Dendritic cell treated with granulocyte-macrophage colony-stimulating factor and Interleukin-4, amounts not matched to agents 40 ng/mL and 50 ng/mL, for 4 days (primary cell): ENCODE measurements around the gene RHCG.

Experiments
- H3K27ac Mint-ChIP-seq: one replicate; pipeline ENCODE4 v1.8.0; 2022; ENCODE audit warnings: mild to moderate bottlenecking, mixed read lengths
- H3K27me3 Mint-ChIP-seq: one replicate; pipeline ENCODE4 v1.8.0; 2022; ENCODE audit warnings: mild to moderate bottlenecking, mixed read lengths
- H3K36me3 Mint-ChIP-seq: one replicate; pipeline ENCODE4 v1.8.0; 2022; ENCODE audit warnings: low read depth, mixed read lengths
- H3K4me1 Mint-ChIP-seq: one replicate; pipeline ENCODE4 v1.8.0; 2022; ENCODE audit warnings: low read depth, mixed read lengths
- H3K4me3 Mint-ChIP-seq: one replicate; pipeline ENCODE4 v1.8.0; 2022; ENCODE audit warnings: mild to moderate bottlenecking, moderate library complexity, mixed read lengths
- H3K9me3 Mint-ChIP-seq: one replicate; pipeline ENCODE4 v1.8.0; 2022; ENCODE audit warnings: mixed read lengths
- intact Hi-C: fragments of 100-400 bp; cut with micrococcal nuclease; formaldehyde crosslinking; loops from one replicate; pipeline ENCODE4 v1.15.0; 2022

The RHCG gene

DNA sequence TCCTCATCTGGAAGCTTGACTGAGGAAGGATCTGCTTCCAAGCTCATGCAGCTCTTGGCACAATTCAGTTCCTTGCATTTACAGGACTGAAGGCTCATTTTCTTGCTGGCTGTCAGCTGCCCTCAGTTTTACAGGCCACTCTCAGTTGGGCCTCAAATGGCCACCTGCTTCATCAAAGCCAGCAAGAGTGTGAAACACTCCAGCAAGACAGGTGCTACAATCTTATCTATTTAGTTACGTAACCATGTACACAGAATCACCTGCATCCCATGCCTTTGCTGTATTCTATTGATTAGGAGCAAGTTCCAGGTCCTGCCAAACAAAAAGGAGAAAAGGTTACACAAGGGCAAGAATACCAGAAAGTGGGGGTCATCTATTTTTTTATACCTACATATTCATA, 40.8 kb downstream of the RHCG start:
- Mint-ChIP-seq H3K4me1 (no peaks in the 10 kb centered on the region), H3K4me3 (no peak overlapping the region), H3K27ac (no peak overlapping the region), H3K27me3 (peaks cover 40% of the 10 kb centered on the region), H3K9me3 (peaks cover 13% of the 10 kb centered on the region), H3K36me3 (no peaks in the 10 kb centered on the region)
- intact Hi-C loops = no loop called here

DNA sequence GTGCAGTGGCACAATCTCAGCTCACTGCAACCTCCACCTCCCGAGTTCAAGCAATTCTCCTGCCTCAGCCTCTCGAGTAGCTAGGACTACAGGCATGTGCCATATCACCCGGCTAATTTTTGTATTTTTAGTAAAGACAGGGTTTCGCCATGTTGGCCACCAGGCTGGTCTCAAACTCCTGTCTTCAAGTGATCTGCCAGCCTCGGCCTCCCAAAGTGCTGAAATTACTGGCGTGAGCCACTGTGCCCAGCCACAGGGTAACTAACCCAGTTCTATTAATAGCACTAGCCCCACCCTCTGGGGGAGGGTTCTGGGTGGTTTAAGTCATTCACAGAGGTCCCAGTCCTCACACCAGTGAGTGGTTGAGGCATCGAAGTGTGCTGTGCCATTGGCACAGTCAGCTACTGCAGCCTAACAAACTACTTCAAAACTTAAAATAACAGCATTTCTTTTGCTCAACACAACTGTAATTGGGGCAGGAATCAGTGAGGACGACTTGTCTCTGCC, 44.0 kb downstream of the RHCG start:
- Mint-ChIP-seq H3K36me3 (no peaks in the 10 kb centered on the region), H3K9me3 (peaks cover 13% of the 10 kb centered on the region), H3K4me1 (no peaks in the 10 kb centered on the region), H3K4me3 (no peak overlapping the region), H3K27ac (no peak overlapping the region), H3K27me3 (peaks cover 54% of the 10 kb centered on the region)
- intact Hi-C loops = no loop called here

DNA sequence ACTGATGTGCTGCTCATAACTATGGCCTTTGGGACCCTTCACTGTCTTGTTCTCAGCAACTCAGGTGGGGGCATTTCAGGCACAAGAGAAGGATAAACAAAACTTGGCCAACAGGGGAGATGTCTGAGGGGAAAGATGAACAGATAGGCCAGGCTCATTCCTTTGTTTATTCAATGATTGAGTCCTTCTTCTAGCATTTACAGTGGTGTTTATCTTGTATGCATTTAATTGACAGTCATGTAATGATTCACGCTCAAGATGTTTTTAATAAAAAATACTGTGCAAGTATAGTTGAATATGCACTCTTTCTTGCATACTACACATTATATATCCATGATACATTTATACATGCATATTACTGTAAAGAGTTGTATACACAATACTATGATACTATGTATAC, 44.5 kb downstream of the RHCG start:
- intact Hi-C loops = no loop called here
- no peaks in the 10 kb centered on the region for H3K36me3 Mint-ChIP-seq
- H3K9me3 Mint-ChIP-seq = peaks cover 8% of the 10 kb centered on the region
- no peak overlapping the region for H3K27ac Mint-ChIP-seq
- H3K4me1 Mint-ChIP-seq = no peaks in the 10 kb centered on the region
- peaks cover 57% of the 10 kb centered on the region for H3K27me3 Mint-ChIP-seq
- no peak overlapping the region for H3K4me3 Mint-ChIP-seq

DNA sequence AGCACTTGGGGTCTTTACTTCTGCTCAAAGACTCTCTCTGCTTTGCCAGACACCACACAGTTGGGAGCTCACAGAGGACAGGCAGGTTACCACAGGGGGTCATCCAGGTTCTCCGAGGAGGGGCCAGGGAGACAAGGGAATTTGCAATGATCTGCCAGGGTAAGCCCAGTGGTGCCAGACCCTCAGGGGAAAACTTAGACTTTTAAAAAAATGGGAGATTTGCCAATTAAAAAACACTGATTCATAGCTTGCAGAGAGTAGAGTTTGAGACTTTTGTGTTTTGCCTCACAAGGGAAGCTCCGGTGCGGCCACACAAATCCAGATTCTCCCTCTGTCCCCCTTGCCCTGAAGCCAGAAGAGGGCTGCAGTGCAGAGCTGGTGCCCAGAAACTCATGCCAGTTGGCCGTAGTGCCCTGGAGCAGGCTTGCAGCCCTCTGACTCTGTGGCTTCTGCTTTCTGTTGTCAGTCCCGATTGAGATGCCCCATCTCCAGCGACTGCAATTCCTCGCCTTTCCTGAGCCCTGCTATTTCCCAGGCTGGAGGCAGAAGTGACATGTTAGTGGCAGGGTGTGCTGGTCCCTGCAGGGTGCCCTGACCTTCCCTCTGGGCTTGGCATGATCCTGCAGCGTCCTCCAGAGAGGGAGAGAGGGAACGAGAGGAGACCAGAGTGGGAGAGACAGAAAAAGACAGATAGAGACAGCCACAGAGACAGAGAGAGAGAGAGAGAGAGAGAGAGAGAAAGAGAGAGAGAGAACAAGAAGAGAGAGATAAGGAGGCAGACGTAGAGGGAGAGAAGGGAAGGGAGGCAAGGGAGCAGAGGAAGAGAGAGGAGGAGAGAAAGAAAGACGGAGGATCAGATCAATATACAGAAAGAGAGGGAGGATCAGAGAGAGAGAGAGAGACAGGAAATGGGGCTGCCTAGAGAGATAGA, 46.0 kb downstream of the RHCG start:
- Mint-ChIP-seq H3K27me3 (peaks cover 60% of the 10 kb centered on the region), H3K9me3 (no peaks in the 10 kb centered on the region), H3K36me3 (no peaks in the 10 kb centered on the region), H3K4me1 (no peaks in the 10 kb centered on the region), H3K4me3 (no peak overlapping the region), H3K27ac (no peak overlapping the region)
- intact Hi-C loops = no loop called here

DNA sequence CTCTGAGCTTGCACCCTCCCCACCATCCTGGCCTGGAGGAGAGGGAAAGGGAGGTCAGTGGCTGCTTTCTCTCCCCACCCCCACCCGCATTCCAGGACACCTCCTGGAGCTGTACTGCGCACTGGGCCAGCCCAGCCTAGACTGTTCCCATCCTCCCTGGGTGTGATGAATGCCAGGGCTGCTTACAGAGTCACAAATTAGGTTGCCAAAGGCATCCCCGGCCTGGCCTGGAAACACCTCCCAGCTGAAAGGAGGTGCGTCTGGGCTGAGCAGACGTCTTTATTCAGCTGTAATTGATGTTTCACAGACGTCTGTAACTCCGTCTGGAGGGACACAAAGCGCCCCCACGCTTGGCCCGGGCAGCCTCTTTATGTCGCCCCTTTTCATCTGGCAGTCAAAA, 47.6 kb downstream of the RHCG start:
- Mint-ChIP-seq H3K27me3 (peaks cover 63% of the 10 kb centered on the region), H3K27ac (no peak overlapping the region), H3K9me3 (no peaks in the 10 kb centered on the region), H3K4me3 (no peak overlapping the region), H3K36me3 (no peaks in the 10 kb centered on the region), H3K4me1 (no peaks in the 10 kb centered on the region)
- intact Hi-C loops = no loop called here

DNA sequence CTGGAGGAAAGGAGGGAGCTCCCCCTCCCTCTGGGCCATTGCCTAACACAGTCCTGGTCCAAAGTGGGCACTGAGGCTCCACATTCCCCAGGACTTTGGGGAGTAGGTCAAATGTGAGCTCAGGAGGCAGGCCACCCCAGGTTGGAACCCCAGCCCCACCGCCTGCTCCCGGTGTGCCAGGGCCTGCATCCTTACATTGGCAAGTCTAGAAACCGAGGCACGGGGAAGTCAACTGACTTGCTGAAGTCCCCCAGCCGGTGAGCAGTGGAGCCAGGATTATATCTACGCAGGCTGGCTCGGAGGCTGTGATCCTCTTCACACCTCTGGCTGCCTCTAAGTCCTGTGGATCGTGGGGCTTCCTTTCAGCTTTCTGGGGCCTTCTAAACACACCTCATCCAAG, 48.7 kb downstream of the RHCG start:
- H3K27ac Mint-ChIP-seq = no peak overlapping the region
- no peaks in the 10 kb centered on the region for H3K9me3 Mint-ChIP-seq
- no peak overlapping the region for H3K4me3 Mint-ChIP-seq
- intact Hi-C loops = no loop called here
- peaks cover 55% of the 10 kb centered on the region for H3K27me3 Mint-ChIP-seq
- no peaks in the 10 kb centered on the region for H3K36me3 Mint-ChIP-seq
- H3K4me1 Mint-ChIP-seq = no peaks in the 10 kb centered on the region

DNA sequence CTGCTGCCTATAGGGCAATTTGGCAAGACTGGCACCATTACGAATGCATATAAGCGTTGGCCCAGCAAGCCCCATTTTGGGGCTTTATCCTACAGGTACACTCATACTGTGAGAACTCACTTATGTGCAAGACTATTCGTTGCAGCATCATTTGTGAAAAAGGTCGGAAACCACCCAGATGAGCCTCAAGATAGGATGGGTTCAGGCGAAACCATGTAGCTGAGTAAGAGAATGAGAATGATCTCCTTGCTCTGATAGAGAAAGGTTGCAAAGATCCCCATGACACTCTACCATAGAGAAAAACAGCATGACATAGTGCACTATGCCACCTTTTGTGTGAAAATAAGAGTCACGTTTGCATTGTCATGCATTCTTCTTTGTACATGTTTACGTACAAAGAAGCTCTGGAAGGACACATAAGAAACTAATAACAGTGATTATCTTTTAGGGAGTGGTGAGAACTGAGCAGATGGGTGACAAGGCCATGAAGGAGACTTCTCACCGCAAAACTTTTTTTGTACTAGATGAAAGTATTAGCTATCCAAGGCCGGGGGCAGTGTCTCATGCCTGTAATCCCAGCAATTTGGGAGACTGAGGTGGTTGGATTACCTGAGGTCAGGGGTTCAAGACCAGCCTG, 50.0 kb downstream of the RHCG start:
- Mint-ChIP-seq H3K27me3 (peaks cover 48% of the 10 kb centered on the region), H3K9me3 (no peaks in the 10 kb centered on the region), H3K36me3 (no peaks in the 10 kb centered on the region), H3K4me1 (peaks cover 11% of the 10 kb centered on the region), H3K27ac (no peak overlapping the region), H3K4me3 (no peak overlapping the region)
- intact Hi-C loops = no loop called here

DNA sequence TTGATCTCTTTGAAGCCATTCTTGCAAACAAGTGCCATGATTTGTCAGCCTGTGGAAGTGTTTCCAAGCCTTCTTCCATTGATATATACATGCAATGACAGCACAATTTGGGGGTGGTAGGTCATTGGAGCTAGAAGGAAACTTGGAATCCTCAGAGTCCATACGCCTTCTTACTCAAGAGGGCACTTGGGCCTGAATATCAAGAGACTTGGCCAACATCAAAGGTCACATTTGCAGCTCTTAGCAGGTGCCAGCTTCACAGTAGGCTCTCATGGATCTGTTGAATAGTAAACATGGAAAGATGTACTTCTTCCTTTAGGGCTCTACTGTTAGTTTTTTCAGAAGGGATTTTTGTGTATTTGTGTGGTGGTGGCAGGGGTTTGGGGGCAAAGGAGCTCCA, 50.9 kb downstream of the RHCG start:
- Mint-ChIP-seq H3K36me3 (no peaks in the 10 kb centered on the region), H3K4me1 (peaks cover 15% of the 10 kb centered on the region), H3K27me3 (peaks cover 42% of the 10 kb centered on the region), H3K27ac (no peak overlapping the region), H3K4me3 (no peak overlapping the region), H3K9me3 (no peaks in the 10 kb centered on the region)
- intact Hi-C loops = no loop called here

DNA sequence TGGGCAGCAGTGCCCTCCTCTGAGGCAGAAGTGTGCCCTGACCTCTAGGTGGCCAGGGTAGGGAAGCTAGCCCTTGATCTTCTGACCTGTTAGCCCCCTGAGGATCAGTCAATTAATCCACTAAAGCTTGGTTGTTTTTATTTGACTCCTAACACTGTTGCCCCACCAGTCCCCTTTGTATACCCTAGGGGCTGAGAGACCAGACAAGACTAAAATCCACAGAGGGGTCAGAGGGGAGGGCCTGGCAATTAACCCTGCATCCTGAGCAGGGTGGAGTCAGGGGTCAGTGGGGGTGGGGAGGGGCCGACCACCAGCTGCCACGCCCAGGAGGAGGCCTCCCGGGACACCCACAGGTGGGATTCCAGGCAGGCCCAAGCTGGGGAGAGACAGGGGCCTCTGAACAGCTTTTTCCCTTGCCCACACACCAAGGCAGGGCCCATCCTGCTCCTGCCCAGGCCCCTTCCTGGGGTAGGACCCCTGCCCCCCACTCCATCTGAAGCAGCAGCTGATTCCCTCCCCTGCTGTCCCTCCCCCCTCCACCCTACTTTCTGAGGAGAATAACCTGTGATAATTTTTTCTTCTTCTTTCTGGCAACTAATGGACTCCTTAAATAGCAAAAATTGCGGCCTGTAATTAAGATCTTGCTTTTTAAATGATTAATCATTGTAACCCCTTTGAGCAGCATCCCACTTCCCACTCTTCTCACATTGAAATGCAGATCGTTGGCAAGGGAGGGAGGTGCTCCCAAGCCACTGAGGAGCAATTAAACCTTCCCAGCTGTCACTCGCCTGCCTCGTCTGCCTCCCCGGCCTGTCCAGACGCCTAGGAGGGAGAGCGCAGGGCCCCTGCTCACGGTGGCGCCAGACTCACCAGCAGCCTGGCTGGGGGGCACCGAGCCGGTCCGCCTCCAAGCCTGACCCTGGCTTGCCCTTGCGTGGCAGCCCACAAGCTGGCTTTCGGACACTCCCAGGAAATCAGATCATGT, 51.9 kb downstream of the RHCG start:
- Mint-ChIP-seq H3K36me3 (no peaks in the 10 kb centered on the region), H3K9me3 (no peaks in the 10 kb centered on the region), H3K4me1 (peaks cover 15% of the 10 kb centered on the region), H3K27me3 (peaks cover 35% of the 10 kb centered on the region), H3K4me3 (no peak overlapping the region), H3K27ac (no peak overlapping the region)
- intact Hi-C loops = loop anchor here (5.0 kb wide), 1 partner anchor 113 kb away; no protein-coding TSS in a partner anchor

DNA sequence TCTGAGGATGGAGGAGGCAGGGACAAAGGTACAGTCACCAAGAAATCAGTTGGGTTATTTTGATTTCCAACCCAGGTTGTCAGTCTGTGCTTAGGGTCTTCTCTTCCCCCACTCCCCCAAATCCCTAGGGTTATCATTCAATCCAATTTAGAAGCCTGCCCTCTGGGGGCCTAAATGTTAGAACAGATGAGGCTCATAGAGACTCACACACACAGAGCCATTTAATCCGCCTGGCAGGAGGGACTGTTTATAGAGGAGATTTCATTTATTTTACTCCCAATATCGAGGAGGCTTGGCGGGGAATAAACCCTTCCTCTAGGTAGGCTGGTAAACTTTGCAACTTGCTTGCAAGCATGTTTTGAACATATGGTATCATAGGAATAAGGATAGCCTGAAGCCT, 52.8 kb downstream of the RHCG start:
- H3K4me1 Mint-ChIP-seq = peaks cover 15% of the 10 kb centered on the region
- H3K27me3 Mint-ChIP-seq = peaks cover 29% of the 10 kb centered on the region
- H3K9me3 Mint-ChIP-seq = no peaks in the 10 kb centered on the region
- no peaks in the 10 kb centered on the region for H3K36me3 Mint-ChIP-seq
- H3K4me3 Mint-ChIP-seq = no peak overlapping the region
- intact Hi-C loops = loop anchor here (5.0 kb wide), 1 partner anchor 114 kb away; no protein-coding TSS in a partner anchor
- H3K27ac Mint-ChIP-seq = no peak overlapping the region

DNA sequence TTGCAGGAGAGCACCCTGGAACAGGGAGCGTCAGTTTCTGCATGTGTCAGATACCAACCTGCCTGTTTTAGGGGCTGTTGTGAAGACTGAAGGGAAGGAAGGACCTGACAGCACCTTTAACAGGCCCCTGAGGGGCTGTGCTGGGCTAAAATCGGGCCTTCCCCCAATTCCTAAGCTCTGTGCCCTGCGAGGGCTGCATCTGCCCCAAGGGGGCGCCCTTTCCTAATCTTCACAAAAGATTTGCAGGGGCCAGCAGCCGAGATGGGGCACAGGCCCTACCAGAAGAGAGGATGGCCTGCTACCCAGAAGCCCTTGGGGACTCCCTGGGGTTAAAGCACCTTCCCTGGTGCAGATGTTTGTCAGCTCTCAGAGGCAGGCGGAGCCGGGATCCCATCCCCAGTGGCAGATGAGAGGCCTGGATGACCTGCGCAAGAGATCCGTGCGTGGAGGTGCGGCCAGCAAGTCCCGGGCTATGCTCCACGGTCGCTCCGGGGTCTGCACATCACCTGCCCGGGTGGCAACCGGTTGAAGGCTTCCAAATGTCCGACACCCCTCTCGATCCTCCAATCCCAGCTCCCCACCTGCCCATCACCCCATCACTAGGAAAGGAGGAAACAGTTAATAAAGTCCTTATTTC, 53.6 kb downstream of the RHCG start:
- no peaks in the 10 kb centered on the region for H3K9me3 Mint-ChIP-seq
- no peak overlapping the region for H3K4me3 Mint-ChIP-seq
- H3K4me1 Mint-ChIP-seq = peaks cover 15% of the 10 kb centered on the region
- no peaks in the 10 kb centered on the region for H3K36me3 Mint-ChIP-seq
- intact Hi-C loops = loop anchor here (5.0 kb wide), 1 partner anchor 115 kb away; no protein-coding TSS in a partner anchor
- H3K27ac Mint-ChIP-seq = no peak overlapping the region
- peaks cover 27% of the 10 kb centered on the region for H3K27me3 Mint-ChIP-seq

DNA sequence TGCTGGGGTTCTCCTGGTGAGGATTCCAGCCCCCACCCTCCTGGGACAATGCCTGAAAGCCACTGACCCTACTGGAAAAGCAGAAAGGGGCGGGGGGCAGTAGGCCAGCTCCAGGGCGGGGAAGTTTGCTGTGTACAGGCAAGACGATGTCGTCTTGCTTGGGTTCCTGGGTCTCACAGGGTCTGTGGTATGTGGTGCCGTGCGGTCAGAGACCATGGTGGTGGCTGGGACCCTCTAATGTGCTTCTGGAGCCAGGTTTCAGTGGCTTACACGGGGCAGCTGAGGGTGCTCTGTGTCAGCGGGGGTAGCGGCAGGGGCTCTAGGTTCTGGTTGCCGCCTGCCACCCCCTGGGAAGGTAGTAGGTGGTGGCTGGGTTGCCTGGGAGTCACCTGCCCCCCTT, 54.2 kb downstream of the RHCG start:
- H3K27me3 Mint-ChIP-seq = peaks cover 22% of the 10 kb centered on the region
- no peaks in the 10 kb centered on the region for H3K9me3 Mint-ChIP-seq
- H3K4me3 Mint-ChIP-seq = no peak overlapping the region
- no peaks in the 10 kb centered on the region for H3K36me3 Mint-ChIP-seq
- peaks cover 16% of the 10 kb centered on the region for H3K4me1 Mint-ChIP-seq
- no peak overlapping the region for H3K27ac Mint-ChIP-seq
- intact Hi-C loops = loop anchor here (5.0 kb wide), 1 partner anchor 115 kb away; no protein-coding TSS in a partner anchor

DNA sequence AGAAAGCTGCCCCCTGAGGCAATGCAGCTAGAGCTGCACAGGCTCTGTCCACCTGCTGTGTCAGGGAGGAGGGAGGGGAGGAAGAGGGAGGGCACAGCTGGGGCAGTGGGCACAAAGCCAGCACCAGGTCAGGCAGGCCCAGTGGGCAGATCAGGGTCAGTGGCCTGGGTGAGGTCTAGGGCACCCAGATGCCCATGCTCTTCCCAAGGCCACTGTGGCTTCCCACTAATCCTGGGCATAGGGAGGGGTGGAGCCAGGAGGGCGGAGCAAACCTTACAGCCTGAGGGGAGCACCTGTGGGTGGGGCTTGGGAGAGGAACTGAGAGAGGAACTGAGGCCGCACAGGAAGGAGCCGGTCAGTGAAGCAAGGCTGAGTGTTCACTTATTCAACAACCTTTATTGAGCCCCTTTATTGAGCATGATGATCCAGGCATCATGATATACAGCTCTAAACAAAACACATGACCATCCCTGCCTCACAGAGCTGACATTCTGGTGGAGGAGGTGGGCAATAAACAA, 55.0 kb downstream of the RHCG start:
- H3K27me3 Mint-ChIP-seq = peaks cover 28% of the 10 kb centered on the region
- H3K4me1 Mint-ChIP-seq = peaks cover 24% of the 10 kb centered on the region
- H3K9me3 Mint-ChIP-seq = no peaks in the 10 kb centered on the region
- H3K4me3 Mint-ChIP-seq = no peak overlapping the region
- intact Hi-C loops = loop anchor here (5.0 kb wide), 1 partner anchor 116 kb away; no protein-coding TSS in a partner anchor
- no peak overlapping the region for H3K27ac Mint-ChIP-seq
- H3K36me3 Mint-ChIP-seq = no peaks in the 10 kb centered on the region
